ENCODE measurements around the gene CHRNA1.

Gene CHRNA1

DNA sequence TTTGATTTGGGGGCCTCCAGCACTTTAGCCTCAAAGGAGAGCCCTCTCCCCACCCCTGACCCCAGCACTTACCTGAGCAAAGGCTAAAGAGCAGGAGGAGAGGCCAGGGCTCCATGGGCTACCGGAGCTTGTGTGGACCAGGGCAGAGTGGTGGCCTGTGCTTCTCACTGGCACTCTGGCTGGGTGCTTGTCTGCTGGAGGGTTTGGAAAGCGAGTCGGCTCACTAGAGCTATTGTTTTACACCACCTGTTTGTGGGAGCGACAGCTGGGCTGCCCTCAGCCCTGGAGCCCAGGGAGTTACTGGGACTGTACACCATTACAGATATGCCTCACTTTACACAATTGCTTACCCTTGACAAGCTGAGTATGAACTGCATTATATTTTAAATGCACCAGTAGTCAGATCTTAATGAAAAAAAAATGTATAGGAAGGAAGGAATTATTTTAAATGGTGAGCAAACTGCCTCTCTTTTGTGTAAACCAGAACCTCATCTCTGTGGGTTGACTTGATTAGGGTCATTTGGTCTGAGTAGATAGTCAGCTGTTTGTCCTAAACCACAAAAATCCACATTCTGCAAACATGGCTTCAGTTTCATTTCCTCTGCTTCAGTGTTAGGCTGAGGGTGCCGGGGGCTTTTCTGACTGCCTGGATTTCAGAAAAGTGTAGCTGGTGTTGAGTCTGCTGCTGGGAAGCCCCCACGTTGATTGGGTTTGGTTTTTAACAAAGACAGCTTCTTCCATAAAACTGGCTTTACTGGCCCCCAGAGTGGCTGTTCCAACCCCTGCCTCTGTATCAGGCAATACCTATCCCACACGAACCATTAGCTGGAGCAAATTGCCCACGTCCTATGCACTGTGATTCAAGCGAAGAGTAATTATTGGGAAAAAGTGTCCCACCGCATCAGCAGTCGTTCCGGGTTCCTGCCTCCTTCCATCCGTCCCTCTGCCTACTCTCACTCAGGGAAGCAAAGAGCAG lies at the start of gene CHRNA1:
Gene CHRNA1 (minus strand): TSS at position 193 of the 976 bp plus-strand sequence. CDS start 78 bp downstream, at position 115.
- no peak for DNase-seq

DNA sequence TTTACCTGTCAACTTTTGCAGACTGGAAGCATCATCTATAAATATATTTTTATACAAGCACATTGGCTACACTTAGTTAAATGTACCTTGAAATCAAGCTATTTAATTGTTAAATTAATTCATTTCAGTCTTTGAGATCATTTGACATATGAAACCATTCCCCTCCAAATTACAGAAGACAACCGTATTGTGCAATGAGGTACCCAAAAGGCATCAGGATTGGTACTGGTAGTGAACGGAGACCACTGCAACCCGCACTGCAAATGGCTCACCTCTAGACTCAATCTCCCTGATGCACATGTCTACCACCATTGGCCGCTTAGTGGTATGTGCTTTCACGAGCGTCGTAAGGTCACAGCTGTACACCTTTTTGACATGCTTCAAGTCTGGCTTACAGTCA lies 47.8 kb upstream of the CHRNA1 start:
- no peak for DNase-seq

DNA sequence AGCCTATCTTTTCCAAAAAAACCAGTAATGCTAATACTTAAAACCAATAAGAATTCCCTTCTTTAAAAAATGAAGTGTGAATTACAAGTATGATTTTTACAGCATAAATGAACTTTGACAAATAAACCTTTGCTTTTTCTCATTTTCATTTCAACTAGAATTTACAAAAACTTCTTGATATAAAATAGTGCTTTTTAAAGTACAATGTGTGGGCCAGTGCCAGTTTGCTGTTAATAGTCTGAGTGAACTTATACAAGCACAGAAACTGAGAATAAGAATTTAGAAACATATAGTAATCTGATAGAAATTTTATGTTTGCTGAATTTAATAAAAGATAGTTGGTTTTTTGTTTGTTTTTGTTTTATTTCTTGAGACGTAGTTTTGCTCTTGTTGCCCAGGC lies 43.7 kb upstream of the CHRNA1 start:
- DNase-seq, result no peak

DNA sequence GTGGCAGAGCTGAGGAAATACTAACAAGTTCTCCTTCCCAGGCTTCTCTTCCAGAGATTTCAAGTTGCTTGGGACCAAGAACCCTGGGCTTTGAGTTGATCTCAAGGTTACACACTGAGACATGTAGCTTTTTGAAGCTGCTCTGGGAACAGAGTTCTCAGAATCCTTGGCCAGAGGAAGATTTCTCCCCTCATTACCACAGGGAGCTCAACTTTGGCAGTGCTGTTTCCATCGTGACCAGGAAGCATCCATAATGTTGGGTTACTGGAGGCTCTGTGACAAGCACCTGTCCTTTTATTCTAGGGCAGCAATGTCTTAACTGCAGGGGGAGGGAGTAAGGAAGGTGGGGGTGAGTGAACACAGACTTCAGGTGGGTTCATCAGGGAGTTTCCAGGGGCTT lies 41.5 kb upstream of the CHRNA1 start:
- DNase-seq, result no peak

DNA sequence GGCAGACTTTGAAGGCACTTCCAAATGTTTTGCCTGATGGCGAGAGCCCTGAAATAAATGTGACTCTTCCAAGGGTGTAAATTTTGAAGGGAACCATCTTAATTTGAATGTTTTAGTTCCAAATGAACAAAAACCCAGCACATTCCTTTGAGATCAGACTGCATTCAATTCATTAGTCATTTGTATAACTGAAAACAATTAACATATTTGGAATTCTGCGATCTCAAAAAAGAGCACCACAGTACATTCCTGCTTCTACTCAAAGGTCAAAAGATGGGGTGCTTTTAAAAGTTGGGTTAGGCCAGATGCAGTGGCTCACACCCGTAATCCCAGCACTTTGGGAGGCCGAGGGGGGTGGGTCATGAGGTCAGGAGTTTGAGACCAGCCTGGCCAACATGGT lies 38.2 kb upstream of the CHRNA1 start:
- DNase-seq, result no peak

DNA sequence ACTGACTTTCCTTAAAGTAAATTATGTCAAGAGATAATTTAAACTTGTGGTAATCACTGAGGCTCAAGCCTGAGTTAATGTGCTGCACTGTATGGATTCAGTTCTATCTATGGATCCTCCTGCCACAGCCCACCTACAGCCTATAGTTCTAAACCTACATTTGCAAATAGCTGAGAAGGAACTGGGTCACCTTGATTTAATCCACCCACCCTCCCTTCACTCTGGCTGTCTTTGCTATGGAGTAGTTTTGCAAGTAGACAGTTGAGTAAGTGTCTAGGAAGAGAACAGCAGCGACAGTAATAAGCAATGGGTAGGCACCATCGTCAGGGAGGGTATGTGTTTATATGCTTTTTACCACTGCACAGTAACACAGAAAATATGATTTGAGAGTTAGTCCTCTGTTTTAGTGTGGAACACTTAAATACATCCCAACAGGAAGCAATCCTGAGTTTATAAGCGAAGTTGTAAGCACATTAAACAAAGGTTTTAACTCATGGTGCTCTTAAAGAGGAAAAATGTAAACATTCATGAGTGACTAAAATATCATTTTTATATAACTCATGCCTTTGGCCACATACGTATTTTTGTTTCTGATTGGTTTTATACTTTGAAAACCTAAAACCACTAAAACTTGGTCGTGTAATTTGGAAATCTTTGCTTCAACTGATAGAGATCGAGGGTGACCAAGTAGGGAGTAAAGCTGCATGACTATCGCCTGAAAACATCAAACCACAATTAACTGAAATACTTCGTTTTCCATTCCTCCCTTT lies 36.3 kb upstream of the CHRNA1 start:
- no peak for DNase-seq

DNA sequence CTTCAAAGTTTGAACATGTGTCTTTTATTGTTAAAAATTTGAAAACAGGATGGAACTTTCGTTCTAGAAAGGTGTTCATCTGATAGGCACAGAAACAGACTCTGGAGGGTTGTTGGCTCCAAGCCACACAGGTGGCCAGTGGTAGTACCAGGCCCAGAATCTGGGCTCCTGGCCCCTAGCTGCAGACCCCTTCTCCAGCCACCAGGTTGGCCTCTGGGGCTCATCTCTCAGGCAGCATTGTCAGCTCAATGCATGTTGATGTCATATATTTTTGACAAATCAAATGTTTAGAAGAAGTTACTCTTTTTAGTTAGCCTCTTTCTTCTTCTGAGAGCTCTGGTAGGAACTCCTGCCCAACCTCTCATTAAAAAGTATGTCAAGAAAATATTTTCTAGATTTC lies 34.5 kb upstream of the CHRNA1 start:
- DNase-seq, result no peak

DNA sequence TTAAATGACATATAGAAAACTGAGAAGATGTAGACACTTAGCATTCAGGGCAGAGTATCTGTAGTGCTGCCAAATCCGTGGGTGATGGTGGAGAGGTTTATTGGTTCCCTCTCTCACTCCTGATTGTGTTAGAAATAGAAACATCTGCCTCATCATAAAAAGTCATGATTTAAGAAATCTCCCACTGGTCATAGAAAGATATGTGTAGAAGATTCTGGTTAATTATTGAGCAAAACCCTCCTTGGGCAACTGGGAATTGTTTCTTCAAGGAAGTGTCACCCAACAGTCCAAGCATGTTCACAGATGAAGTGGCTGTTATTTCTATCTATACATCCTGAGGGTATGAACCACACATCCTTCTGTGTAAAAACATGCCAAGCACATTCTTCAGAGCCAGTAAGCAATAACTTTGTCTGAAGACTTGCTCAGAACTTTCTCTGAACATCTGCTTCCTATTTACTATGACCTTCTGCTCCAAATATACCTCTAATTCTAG lies 33.6 kb upstream of the CHRNA1 start:
- no peak for DNase-seq

DNA sequence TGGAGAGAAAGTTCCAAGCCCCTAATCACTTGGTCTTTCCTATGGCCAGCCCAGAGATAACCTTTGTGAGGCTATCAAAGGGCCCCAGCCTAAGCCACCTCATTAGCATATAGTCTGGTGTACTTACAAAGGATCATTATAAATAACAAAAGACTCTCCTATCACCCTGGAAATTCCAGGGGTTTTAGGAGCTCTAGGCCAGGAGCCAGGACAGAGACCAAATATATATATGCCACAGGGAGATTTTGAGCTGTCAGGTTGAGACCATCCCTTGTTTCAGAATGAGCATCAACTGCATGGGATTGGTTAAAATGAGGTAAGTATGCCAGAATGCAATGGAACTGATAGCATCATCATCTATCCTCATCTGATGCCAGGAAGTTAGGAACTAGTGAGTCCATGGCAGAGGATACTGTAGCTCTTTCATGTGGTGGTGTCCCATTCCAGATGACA lies 32.1 kb upstream of the CHRNA1 start:
- DNase-seq, result no peak

DNA sequence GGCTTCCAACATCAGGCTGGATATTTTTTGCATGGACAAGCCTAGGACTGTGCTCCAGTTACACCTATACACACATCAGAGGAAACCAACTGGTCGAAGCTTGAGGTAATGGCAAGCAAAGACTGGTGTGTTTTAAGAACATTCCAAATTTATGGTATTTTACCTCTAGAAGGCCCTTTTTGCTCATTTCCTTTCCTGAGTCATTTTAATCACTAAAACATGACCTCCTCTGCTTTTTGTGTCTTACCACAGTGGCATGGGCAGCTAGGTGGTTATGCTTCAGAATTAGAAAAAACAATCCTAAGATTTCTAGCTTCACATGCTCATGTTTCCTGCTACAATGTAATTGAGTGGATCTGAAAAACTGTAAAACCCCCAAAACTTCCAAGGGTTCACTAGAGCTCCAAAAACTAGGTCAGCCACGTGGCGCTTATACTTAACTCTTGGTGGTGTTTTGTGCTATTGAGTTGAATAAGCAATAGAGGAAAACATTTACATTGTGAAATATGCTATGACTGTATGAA lies 30.6 kb upstream of the CHRNA1 start:
- no peak for DNase-seq

DNA sequence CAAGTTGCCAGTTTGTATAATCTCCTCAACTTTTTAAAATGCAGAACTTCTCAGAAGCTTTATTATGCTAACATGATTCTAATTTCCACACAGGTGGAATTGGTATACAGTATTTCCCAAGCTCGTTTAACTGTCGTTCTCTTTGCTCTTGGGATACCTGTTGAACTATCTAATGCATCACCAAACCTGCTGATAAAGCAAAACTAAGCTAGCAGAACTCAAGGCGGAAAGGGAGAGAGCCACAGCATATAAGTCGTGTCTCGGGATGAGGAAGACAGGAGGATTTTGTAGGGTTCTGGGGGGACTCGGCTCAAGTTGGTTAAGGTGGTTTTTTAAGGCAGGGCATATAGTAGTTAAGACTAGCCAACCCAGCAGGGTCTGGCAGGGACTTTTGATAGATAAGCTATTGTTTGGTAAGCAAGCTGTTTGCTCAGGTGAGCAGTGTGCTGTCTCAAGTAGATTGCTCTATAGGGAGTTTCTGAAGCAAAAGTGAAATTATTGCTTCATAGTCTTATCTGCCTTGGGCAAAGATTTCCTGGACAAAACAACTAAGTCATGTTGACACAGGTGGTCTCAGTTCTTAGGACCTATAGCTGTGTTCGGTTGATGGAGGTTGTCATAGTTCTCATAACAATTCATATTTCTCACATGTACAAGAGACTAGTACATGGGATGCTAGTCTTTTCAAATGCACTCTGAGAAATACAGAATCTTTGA lies 28.2 kb upstream of the CHRNA1 start:
- no peak for DNase-seq

DNA sequence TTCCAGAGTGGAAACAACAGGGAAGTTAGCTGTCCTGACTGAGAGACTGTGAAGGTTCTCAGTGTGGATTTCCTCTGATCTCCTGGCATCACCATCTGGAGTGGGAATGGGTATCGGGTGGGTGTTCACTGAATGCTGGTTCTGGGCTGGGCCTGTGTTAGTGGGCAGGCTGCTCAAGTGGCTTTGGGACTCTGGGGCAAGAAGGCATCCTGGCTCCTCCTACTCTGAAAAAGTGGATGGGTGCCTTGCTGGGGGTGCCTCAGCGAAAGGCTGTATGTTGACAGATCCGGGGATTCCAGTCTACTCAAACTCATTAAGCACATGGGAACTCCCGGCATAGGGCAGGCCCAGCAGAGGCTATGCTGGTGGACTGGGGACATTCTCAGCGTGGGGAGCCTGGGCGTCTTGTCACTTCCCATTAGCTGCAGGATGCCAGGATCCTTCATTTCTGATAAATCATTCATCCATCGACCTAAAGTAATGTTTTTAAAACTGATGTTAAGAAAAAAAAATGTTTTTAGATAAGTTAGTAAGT lies 27.5 kb upstream of the CHRNA1 start:
- no peak for DNase-seq

DNA sequence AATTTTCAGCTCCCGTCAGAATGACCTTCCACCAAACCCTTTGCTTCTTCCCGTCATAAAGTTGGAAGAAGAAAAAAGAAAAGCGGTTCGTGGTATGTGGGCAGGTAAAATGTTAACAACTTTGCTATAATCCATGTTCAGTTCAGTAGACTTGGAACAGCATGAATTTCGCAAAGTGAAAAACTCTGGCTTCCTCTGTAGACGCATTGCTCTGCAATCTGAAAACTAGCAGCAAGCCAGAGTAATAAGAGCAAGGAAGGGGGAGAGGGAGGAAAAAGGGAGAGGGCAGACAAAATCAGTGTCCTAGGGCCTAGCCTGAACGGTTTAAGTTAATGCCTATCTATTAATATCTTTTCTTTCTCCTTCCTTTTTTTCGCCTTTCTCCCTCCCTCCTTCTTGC lies 26.7 kb upstream of the CHRNA1 start:
- no peak for DNase-seq

DNA sequence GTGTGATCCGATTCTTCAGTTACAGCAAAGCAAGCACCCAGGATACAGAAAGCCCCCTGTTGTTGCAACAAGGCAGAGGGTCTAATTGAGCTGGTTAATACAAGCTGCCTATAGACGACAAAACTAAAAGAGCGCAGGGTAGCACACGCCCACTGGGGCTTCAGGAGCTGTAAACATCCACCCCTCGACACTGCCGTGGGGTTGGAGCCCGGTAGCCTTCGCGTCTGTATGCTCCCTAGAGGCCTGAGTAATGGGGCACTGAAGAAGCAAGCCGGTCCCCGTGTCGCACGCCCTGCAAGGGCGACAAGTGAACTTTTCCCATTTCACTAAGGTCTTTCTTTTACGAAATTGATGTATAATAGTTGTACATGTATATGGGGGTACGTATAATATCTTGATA lies 24.7 kb upstream of the CHRNA1 start:
- no peak for DNase-seq

DNA sequence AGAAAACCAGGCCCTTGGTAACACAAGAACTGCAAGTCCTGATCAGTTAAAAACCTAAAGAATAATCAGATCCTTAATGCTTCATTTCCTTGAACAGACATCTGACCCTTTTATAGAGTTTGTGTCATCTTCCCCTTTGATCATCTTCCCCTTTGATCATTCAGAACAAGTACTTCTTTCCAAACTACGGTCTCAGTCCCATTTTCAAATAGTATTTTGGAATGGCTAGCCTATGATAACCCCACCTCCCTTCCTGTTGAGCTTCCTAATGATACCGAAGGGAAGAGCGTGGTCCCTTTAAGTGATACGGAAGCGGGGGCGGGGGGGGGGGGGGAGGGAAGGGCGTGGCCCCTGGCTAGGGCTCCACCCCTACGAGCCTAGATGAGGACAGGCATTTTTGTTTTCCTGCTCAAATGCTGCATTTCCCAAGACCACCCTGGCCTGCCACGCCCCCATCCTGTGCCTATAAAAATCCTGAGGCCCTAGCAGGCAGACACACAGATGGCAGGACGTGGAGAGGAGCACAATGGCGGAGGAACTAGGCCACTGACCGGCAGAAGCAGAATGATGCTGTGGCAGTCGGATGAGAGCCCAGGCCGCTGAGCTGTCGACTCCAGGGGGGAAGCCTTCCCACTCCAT lies 24.1 kb upstream of the CHRNA1 start:
- no peak for DNase-seq

DNA sequence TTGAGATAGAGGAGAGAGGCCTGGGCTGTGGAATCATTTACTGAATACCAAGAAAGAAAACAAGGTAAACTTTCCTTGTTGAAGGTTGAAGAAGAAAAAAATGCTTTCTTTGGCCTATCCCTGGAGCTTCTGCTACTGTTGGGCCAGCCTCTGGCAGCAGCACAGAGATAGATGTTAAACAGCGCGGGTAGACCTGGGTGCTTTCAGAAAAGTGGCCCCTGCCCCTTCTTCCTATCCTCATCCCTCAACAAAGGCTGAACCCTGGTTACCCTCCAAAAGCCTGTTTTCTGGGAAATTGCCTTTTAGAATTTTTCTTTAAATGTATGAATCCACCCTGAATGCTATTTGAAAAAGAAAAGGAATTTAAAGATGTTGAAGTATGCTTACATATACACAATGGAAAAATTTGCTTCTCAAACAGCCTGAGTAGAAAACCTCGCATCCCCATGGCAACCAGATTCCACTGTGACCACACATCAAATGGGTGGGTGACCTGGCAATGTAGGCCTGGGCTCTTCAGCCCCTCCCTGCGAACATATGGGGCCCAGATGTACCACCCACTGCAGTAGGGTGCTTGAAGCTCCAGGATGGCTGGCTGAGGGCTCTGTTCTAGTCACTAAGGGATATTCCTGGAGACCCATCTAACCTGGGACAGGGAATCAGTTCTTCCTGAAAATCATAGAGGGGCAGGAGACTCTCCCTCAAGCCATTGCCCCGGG lies 23.4 kb upstream of the CHRNA1 start:
- no peak for DNase-seq

DNA sequence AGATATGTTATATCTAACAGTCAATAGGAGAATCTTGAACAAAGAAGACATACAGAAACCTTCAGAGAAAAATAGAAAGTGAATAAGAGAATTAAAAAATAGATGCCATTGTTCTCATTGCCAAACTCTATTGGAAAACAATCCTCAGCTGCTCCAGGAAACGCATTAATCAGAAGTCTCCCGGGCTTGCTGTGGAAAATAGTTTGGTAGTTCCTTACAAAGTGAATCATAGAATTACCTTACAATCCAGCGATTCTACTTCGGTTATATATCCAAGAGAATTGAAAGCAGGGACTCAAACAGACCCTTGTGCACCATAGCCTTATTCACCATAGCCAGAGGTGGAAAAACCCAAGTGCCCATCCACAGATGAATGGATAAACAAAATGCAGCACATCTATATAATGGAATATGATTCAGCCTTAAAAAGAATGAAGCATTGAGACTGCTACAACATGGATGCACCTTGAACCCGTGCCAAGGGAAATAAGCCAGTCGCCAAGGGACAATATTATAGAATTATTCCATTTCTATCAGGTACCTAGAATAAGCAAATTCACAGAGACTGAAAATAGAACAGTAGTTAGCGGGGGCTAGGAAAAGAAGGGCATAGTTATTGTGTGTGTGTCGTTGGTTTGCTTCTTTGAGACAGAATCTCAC lies 21.9 kb upstream of the CHRNA1 start:
- DNase-seq, result no peak

DNA sequence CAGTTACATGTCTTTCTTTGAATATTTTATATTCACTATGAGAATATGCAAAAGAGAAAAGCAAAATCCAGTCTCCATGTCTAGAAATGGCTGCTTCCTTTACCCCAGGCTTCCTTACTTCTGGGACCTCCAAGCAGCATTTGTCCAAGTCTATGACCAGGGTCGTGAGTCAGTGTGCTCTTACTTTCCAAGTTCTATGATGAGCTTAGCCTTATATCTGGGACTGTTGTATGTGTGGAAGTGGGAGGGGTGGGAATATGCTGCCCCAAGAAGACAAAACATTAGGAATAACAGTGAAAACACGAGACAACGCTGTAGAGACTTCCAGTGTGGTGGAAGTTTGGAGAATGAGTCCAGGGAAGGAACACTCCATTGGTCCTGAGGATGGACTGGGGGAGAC lies 21.2 kb upstream of the CHRNA1 start:
- no peak for DNase-seq

DNA sequence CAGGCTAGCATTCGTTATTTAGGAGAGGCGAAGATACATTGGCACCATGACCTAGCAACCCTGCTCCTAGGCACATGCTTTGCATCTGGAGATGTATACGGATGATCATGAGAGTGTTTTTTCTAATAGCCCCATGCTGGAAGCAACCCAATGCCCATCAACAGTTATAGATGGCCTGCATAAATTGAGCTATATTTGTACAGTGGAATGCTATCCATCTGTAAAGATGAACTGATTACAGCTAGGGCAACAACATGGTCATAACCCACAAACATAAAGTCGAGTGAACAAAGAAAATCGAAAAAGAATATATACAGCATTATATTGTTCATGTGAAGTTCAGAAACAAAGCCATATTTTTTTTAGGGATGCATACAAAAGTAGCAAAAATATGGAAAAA lies 20.6 kb upstream of the CHRNA1 start:
- DNase-seq, result no peak

DNA sequence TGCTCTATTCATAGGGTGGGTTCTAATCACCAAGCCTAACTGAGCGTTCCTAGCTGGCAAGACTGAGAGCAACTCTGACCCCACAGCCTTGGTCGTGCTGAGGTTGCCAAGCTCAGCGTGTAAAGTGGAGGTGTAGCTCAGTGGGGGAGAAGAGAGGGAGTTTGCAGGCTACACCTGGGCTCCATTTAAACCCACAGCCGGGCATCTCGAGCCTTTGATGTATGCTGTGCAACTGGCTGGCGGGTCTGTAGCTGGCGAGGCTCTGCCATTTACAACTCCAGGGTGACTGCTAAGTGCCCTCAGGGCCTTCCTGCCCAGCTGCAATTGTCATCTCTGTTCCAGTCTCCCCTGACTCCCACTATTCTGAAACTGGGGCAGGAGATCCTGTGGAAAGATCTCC lies 20.0 kb upstream of the CHRNA1 start:
- no peak for DNase-seq

DNA sequence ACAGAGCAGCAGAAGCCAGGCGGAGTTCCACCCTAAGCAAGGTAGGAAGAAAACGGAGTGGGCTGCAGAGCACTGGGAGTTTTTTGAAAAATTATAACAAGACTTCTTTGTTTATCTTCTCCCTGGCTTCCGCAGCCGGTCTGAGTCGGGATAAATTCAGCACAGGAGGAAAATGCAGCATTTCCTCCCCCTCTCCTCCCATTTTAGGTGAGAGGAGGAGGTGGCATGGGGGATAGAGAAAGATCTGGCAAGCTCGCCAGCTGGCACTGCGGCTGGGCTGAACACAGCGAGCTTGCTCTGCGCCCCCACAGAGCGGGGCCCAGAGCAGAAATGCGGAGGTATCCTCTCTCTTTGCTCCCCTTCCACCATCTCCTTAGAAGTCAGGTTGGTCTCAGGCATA lies 17.7 kb upstream of the CHRNA1 start:
- no peak for DNase-seq

Measured in NCI-H1048 (cell line).